GM19397 (cell line): ENCODE results near the gene RPL39.
"Not testable (repeated sequence)": the region's sequence is repeated elsewhere in the genome, so short reads cannot be mapped to it uniquely, and the experiment has no call there.

ENCODE experiments used
- ATAC-seq: cut with Tn5 transposase; IDR thresholded peaks from one replicate; pipeline ENCODE4 v1.9.1; 2021; ENCODE audit warnings: mild to moderate bottlenecking, moderate library complexity; ENCODE audit not compliant: unreplicated experiment

Gene RPL39

GRCh38 chrX:119791437-119792231 lies at the start of gene RPL39:
TSS of gene RPL39 (minus strand) at chrX:119791630. CDS start at chrX:119791576, 54 bp downstream.
- peak; percentile 95 for ATAC-seq

GRCh38 chrX:119833905-119834304 lies 42.5 kb upstream of the RPL39 start:
- ATAC-seq = no peak

- no peak for ATAC-seq
These were observed 37.0 kb upstream of the RPL39 start for GRCh38 chrX:119828446-119828845.

GRCh38 chrX:119826399-119826959 lies 35.0 kb upstream of the RPL39 start:
- no peak for ATAC-seq

GRCh38 chrX:119824221-119824620 lies 32.8 kb upstream of the RPL39 start:
- ATAC-seq = not testable (repeated sequence)

GRCh38 chrX:119821703-119822102 lies 30.3 kb upstream of the RPL39 start:
- peak; percentile 93 for ATAC-seq

GRCh38 chrX:119817130-119817690 lies 25.8 kb upstream of the RPL39 start:
- ATAC-seq = no peak

- ATAC-seq = no peak
These were observed 24.9 kb upstream of the RPL39 start for GRCh38 chrX:119816300-119816699.

- no peak for ATAC-seq
These were observed 17.8 kb upstream of the RPL39 start for GRCh38 chrX:119809185-119809666.

GRCh38 chrX:119808461-119808860 lies 17.0 kb upstream of the RPL39 start:
- ATAC-seq = not testable (repeated sequence)

GRCh38 chrX:119802546-119802945 lies 11.1 kb upstream of the RPL39 start:
- ATAC-seq = no peak

GRCh38 chrX:119801253-119802221 lies 10.1 kb upstream of the RPL39 start:
- no peak for ATAC-seq

- peak; percentile 36 for ATAC-seq
These were observed 423 bp downstream of the RPL39 start for GRCh38 chrX:119790977-119791436.

- ATAC-seq = no peak
These were observed 6.5 kb downstream of the RPL39 start for GRCh38 chrX:119784747-119785446.

GRCh38 chrX:119783026-119783425 lies 8.4 kb downstream of the RPL39 start:
- no peak for ATAC-seq

- no peak for ATAC-seq
These were observed 12.6 kb downstream of the RPL39 start for GRCh38 chrX:119778829-119779228.

- ATAC-seq = no peak
These were observed 15.8 kb downstream of the RPL39 start for GRCh38 chrX:119775517-119776238.

GRCh38 chrX:119769388-119769787 lies 22.0 kb downstream of the RPL39 start:
- ATAC-seq = not testable (repeated sequence)

- ATAC-seq = not testable (repeated sequence)
These were observed 23.0 kb downstream of the RPL39 start for GRCh38 chrX:119768436-119768835.
